COLO829 (cell line): ENCODE results near the gene NBPF26.
"Not testable (repeated sequence)": the region's sequence is repeated elsewhere in the genome, so short reads cannot be mapped to it uniquely, and the experiment has no call there.

Experiments
- DNase-seq: peaks from one replicate; pipeline ENCODE4 v3.0.0; 2012; ENCODE audit warnings: low spot score

NBPF26 gene

DNA sequence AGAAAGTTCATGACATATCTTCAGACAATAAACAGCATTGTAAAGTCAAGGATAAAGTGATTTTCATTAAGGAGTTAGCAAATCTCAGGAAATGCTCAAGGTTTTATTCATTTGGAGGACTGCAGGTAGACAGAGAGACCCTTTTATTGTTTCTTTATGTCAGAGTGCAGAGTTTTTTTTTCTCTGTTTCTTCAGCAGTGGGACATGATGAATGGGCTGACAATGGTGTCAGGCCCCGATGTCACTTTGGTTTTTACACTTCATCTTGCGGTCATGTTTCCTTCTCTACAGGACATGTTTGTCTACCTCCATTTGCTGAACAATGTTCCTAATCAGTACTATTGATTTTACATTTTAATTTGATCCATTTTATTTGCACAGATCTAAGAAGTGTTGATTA lies 134.4 kb downstream of the NBPF26 start:
- not testable (repeated sequence) for DNase-seq

- not testable (repeated sequence) for DNase-seq
These were observed 136.0 kb downstream of the NBPF26 start for GRCh38 chr1:120859615-120860234.

DNA sequence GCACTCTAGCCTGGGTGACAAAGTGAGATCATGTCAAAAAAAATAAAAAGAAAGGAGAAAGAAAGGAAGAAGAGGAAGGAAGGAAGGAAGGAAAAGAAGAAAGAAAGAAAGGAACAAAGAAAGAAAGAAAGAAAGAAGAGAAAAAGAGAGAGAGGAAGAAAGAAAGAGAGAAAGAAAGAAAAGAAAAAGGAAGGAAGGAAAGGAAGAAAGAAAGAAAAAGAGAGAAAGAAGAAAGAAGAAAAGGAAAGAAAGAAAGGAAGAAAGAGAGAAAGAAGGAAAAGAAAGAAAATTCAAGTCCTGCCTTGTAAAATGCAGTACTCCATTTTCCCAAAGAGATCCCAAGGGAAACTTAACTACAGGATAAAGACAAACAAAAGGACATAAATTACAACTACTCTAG lies 154.5 kb downstream of the NBPF26 start:
- DNase-seq = not testable (repeated sequence)

DNA sequence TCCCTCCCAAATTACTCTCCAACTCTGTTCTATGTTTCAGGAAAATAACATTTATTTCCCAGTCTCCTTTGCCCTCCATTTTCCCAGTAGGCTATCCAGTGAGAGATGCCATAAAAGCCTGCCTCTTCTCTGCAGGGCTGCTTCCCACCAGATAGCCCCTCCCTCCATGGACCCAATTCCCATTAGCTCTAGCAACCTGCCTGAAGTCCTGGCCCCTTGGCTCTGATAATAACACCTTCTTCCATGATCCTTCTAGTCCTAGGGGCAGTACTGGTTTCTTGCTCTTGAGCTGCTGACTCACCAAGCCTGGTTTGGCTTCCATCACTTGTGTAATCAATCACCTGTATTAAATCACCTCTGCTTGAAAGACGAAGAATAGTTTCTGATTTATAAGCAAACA lies 156.3 kb downstream of the NBPF26 start:
- not testable (repeated sequence) for DNase-seq

DNA sequence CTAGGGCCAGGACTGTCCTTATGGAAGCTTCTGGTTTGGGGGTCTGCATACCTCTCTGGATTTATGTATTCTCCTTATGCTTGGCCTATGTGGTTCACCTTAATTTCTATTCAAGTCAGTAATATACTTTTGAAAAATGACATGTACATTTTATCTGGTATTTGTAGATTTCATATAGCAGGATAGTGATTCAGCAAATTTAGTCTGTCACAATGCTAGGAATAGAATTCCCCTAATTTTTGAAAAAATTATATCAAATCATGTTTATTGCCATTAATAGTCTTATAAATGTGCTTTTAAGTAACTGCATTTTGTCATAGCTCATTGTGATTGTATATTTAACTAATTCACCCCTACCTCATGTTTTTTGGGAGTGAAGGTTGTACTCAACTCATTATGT lies 158.2 kb downstream of the NBPF26 start:
- DNase-seq = not testable (repeated sequence)
